ENCODE data around the gene GRIA1.

GRIA1 gene

GRCh38 chr5:153515301-153515700 lies 24.8 kb downstream of the GRIA1 start:
- no peak for DNase-seq
- Histone ChIP-seq H3K9me3 (replicated peaks; ENCODE audit: insufficient read depth, low read length) (no peaks in the 10 kb centered on the region), H3K79me2 (ENCODE audit: low read length) (no peaks in the 10 kb centered on the region), H3K9me2 (replicated peaks; ENCODE audit: insufficient read depth, low read length) (no peaks in the 10 kb centered on the region), H3K4me3 (ENCODE audit: low read length) (no peak overlapping the region), H3F3A (ENCODE audit: insufficient read depth, low read length) (no peaks in the 10 kb centered on the region), H3K4me1 (ENCODE audit: low read length) (0 out of 2 replicates have a peak, but pooled peaks cover 6% of the 10 kb centered on the region), H3K27me3 (replicated peaks; ENCODE audit: insufficient read depth, low read length) (no peaks in the 10 kb centered on the region), H3K4me2 (ENCODE audit: low read depth, low read length) (no peak overlapping the region), H3K9ac (ENCODE audit: low read length) (no peak overlapping the region), H2AFZ (ENCODE audit: low read length) (no peak overlapping the region), H3K36me3 (replicated peaks; ENCODE audit: insufficient read depth, low read length) (no peaks in the 10 kb centered on the region), H3K27ac (ENCODE audit: low read length) (no peak overlapping the region), H4K20me1 (ENCODE audit: insufficient read depth, low read length) (no peaks in the 10 kb centered on the region)
- no peak for TF ChIP-seq EZH2phosphoT487 (IDR thresholded peaks at IDR 0.05; ENCODE audit: low read length)
- no peak for TF ChIP-seq EZH2 (optimal IDR thresholded peaks at IDR 0.05; ENCODE audit: low read depth, low read length)
- TF ChIP-seq CTCF (IDR thresholded peaks at IDR 0.05; ENCODE audit: low read length), result no peak

DNA sequence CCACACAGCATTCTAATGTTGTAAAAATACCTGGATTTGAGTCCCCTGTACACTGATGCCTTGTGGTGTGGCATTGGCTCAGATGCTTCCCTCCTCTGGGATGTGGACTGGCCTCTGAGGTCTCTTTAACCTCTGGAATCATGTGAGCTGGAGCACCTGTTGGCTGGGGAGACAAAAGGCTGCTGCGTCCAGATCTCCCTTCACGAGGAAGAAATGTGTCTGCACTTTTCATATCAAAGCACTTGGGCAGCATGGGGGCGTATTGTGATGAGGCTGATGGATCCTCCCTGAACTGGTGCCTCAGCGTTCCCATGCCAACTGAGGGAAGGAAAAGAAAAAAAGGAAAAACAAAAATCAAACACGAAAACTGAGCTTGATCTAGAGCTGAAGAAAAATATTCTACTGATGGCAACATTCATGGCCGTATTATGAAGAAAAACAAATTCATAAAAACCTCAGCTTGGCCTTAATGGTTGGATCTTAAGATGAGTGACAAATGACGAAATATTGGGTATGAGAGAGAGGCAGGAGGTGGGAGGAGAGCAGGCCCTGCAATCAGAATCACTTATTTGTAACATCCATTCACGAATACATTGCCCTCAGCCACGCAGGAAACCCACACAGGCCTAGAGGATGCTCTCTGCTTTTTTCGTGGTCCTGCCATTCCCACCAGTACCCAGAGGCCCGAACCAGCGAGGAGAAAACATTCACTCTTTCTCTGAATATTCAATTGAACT lies 26.2 kb downstream of the GRIA1 start:
- Histone ChIP-seq H3K9me3 (replicated peaks; ENCODE audit: insufficient read depth, low read length) (no peaks in the 10 kb centered on the region), H4K20me1 (ENCODE audit: insufficient read depth, low read length) (no peaks in the 10 kb centered on the region), H3K27me3 (replicated peaks; ENCODE audit: insufficient read depth, low read length) (no peaks in the 10 kb centered on the region), H3K4me2 (ENCODE audit: low read depth, low read length) (no peak overlapping the region), H3K4me1 (ENCODE audit: low read length) (0 out of 2 replicates have a peak, but pooled peaks cover 6% of the 10 kb centered on the region), H3K9ac (ENCODE audit: low read length) (no peak overlapping the region), H3F3A (ENCODE audit: insufficient read depth, low read length) (no peaks in the 10 kb centered on the region), H3K9me2 (replicated peaks; ENCODE audit: insufficient read depth, low read length) (no peaks in the 10 kb centered on the region), H3K27ac (ENCODE audit: low read length) (no peak overlapping the region), H3K36me3 (replicated peaks; ENCODE audit: insufficient read depth, low read length) (no peaks in the 10 kb centered on the region), H3K79me2 (ENCODE audit: low read length) (no peaks in the 10 kb centered on the region), H3K4me3 (ENCODE audit: low read length) (no peak overlapping the region), H2AFZ (ENCODE audit: low read length) (no peak overlapping the region)
- DNase-seq, result no peak
- no peak for TF ChIP-seq EZH2phosphoT487 (IDR thresholded peaks at IDR 0.05; ENCODE audit: low read length)
- no peak for TF ChIP-seq EZH2 (optimal IDR thresholded peaks at IDR 0.05; ENCODE audit: low read depth, low read length)
- no peak for TF ChIP-seq CTCF (IDR thresholded peaks at IDR 0.05; ENCODE audit: low read length)

DNA sequence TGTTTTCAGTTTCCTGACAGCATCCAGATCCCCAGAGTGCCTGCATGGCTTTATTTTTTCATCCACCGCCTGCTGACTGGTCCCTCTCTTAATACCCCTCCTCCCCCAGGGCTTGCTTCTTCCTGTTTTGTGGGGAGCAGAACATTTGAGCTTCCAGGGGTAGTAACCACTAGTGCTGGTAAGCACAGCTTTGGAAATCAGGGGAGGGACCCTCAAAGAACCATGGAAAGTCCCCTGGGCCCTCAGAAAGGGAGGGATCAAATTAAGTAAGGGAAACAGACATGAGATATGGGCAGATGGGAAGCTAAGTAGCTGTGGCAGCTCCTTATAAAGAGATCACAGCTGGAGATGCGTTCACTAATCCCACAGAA lies 26.8 kb downstream of the GRIA1 start:
- Histone ChIP-seq H3K9me2 (replicated peaks; ENCODE audit: insufficient read depth, low read length) (no peaks in the 10 kb centered on the region), H3K27ac (ENCODE audit: low read length) (no peak overlapping the region), H4K20me1 (ENCODE audit: insufficient read depth, low read length) (no peaks in the 10 kb centered on the region), H3K4me2 (ENCODE audit: low read depth, low read length) (no peak overlapping the region), H3K36me3 (replicated peaks; ENCODE audit: insufficient read depth, low read length) (no peaks in the 10 kb centered on the region), H3K27me3 (replicated peaks; ENCODE audit: insufficient read depth, low read length) (no peaks in the 10 kb centered on the region), H3K79me2 (ENCODE audit: low read length) (no peaks in the 10 kb centered on the region), H2AFZ (ENCODE audit: low read length) (no peak overlapping the region), H3K4me3 (ENCODE audit: low read length) (no peak overlapping the region), H3K4me1 (ENCODE audit: low read length) (0 out of 2 replicates have a peak, but pooled peaks cover 6% of the 10 kb centered on the region), H3K9me3 (replicated peaks; ENCODE audit: insufficient read depth, low read length) (no peaks in the 10 kb centered on the region), H3F3A (ENCODE audit: insufficient read depth, low read length) (no peaks in the 10 kb centered on the region), H3K9ac (ENCODE audit: low read length) (no peak overlapping the region)
- DNase-seq, result no peak
- TF ChIP-seq EZH2 (optimal IDR thresholded peaks at IDR 0.05; ENCODE audit: low read depth, low read length) (no peak), CTCF (IDR thresholded peaks at IDR 0.05; ENCODE audit: low read length) (no peak), EZH2phosphoT487 (IDR thresholded peaks at IDR 0.05; ENCODE audit: low read length) (no peak)

Measured in MM.1S (cell line).